Left ventricle myocardium inferior (tissue), 1 donor: ENCODE measurements around the gene BUD31. TPM values are rescaled to one million over a fixed set of nuclear protein-coding genes. Genes with fewer than 3 reads are reported as not detected.

Experiments
- DNase-seq: peaks from one replicate; pipeline ENCODE4 v3.0.0-alpha.2; 2020
- H3K27ac ChIP-seq: fragments of 200-600 bp; replicated peaks from 2 replicates; pipeline ENCODE4 v1.8.0; 2021
- H3K27me3 ChIP-seq: fragments of 200-600 bp; 2 replicates; pipeline ENCODE4 v1.8.0; 2021; ENCODE audit warnings: low read depth
- H3K36me3 ChIP-seq: fragments of 200-600 bp; 2 replicates; pipeline ENCODE4 v1.8.0; 2021
- H3K4me1 ChIP-seq: fragments of 200-600 bp; 2 replicates; pipeline ENCODE4 v1.8.0; 2021
- H3K4me3 ChIP-seq: fragments of 200-600 bp; 2 replicates; pipeline ENCODE4 v1.8.0; 2021; ENCODE audit warnings: mild to moderate bottlenecking, moderate library complexity
- H3K9me3 ChIP-seq: fragments of 200-600 bp; replicated peaks from 2 replicates; pipeline ENCODE4 v1.8.0; 2021
- CTCF ChIP-seq: fragments of 200-600 bp; IDR thresholded peaks from 2 replicates; pipeline ENCODE4 v1.8.0; 2021; ENCODE audit warnings: antibody characterized with exemption, mild to moderate bottlenecking, borderline replicate concordance
- intact Hi-C: fragments of 100-400 bp; cut with micrococcal nuclease; formaldehyde crosslinking; loops from one replicate; pipeline ENCODE4 v1.11.0; 2022
- total RNA-seq: library from RNA; stranded (reverse); fragmentation: NEBNext Ultra II Directional; extraction: Animal tissue kit (Norgen Biotek cat#: 25700); gene quantifications from one replicate; pipeline ENCODE4 v1.2.1, GENCODE V29; 2021
- donor health status: DM: no; HTN: yes; CAD: no; lungs with severe emphysema.

The BUD31 gene
- total RNA-seq, 1 donor from 2014 or later: 43.9 TPM

DNA sequence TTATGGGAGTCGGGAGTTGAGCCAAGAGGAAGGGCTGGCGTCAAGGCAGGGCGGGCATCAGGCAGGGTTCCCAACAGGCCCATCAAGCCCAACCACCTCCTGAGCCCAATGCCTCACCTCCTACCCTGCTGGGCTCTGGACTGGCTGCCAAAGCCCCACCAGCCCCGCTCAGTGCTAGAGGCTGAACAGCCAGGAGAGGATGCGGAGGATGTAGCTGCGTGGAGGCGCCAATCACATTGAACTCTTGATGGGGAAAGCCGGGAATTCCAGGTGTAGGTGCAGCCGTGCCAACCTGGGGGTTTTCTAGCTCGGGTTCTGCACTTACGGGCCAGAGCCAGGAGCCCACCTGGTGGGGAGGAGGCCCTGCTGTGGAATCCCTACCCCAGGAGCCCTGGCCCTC, 44.3 kb downstream of the BUD31 start:
- TF ChIP-seq CTCF: no peak
- Histone ChIP-seq H3K4me1 (peaks cover 28% of the 10 kb centered on the region), H3K36me3 (peaks cover 95% of the 10 kb centered on the region), H3K9me3 (no peaks in the 10 kb centered on the region), H3K4me3 (no peak overlapping the region), H3K27ac (peak overlapping the region; percentile 60), H3K27me3 (no peaks in the 10 kb centered on the region)
- peak; percentile 31 for DNase-seq
- intact Hi-C loops: no loop called here

GRCh38 chr7:99455874-99456273, 47.1 kb downstream of the BUD31 start:
- H3K4me1 ChIP-seq: peaks cover 52% of the 10 kb centered on the region
- H3K27me3 ChIP-seq: no peaks in the 10 kb centered on the region
- H3K9me3 ChIP-seq: no peaks in the 10 kb centered on the region
- no peak for TF ChIP-seq CTCF
- H3K4me3 ChIP-seq: no peak overlapping the region
- DNase-seq: no peak
- H3K36me3 ChIP-seq: peaks cover 92% of the 10 kb centered on the region
- intact Hi-C loops: no loop called here
- no peak overlapping the region for H3K27ac ChIP-seq

DNA sequence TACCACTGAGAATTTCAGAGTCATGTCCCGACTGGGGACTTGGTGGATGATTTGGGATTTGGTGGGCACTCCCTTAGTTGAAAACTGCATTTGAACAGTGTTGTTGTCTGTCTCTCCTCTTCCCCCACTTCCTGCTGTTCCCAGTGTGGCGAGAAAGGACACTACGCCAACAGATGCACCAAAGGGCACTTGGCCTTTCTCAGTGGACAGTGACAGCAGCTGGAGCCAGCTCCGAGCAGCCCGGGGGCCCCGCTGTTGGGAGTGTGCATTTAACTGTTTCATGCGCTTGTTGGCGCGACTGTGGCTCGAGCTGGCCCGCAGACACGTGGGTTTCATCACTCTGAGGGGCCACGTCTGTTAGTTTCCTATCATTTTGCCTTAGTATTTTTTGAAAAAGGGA, 47.5 kb downstream of the BUD31 start:
- Histone ChIP-seq H3K27me3 (no peaks in the 10 kb centered on the region), H3K4me3 (no peak overlapping the region), H3K36me3 (peaks cover 88% of the 10 kb centered on the region), H3K9me3 (no peaks in the 10 kb centered on the region), H3K4me1 (peaks cover 53% of the 10 kb centered on the region), H3K27ac (no peak overlapping the region)
- no peak for DNase-seq
- intact Hi-C loops: no loop called here
- TF ChIP-seq CTCF: no peak

GRCh38 chr7:99457050-99457649, 48.4 kb downstream of the BUD31 start:
- Histone ChIP-seq H3K27me3 (no peaks in the 10 kb centered on the region), H3K36me3 (peaks cover 81% of the 10 kb centered on the region), H3K27ac (no peak overlapping the region), H3K4me1 (peaks cover 53% of the 10 kb centered on the region), H3K4me3 (no peak overlapping the region), H3K9me3 (no peaks in the 10 kb centered on the region)
- DNase-seq: no peak
- intact Hi-C loops: no loop called here
- TF ChIP-seq CTCF: no peak

DNA sequence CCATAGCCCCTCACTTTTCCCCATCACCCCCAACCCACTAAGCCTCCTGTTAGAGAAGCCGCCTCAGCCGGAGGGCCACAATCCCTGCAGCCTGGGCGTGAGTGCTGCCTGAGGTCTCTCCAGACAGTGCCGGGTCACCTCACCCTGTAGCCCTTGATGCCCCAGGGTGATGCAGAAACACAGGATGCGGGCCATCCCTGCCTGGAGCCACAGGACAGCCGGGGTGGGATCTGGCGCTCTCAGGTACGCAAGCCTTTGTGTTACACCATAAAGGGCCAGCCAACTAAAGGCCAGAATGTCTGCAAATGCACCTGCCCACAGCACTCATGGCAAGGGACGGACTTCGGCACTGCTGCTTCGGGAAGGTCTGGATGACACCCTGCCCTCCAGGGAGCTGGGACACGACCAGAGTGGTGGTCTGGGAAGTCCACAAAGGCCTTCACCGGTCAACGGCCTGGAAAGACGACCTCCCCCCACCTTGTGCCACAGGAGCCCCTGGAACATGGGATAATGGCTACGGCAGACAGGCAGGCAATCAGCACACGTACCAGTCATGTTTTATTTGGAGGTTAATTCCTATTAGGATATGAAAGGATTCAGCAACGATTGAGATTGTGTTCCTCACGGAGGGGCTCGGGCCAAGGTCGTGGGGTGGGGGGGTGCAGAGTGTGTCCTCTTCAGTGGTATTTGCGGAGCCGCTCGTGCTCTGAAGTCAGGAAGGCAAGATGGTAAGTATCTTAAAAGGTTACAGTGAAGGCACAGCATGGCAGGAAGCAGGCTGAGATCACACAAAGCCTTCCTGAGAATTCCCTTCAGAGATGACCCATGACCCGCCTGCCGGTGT, 49.1 kb downstream of the BUD31 start:
- no peak overlapping the region for H3K4me3 ChIP-seq
- no peak overlapping the region for H3K27ac ChIP-seq
- H3K4me1 ChIP-seq: peaks cover 53% of the 10 kb centered on the region
- no peaks in the 10 kb centered on the region for H3K9me3 ChIP-seq
- TF ChIP-seq CTCF: no peak
- no peak for DNase-seq
- intact Hi-C loops: no loop called here
- peaks cover 81% of the 10 kb centered on the region for H3K36me3 ChIP-seq
- no peaks in the 10 kb centered on the region for H3K27me3 ChIP-seq
